Muscle layer of duodenum (tissue), 2 donors: ENCODE results near the gene OSMR.

Experiments
- H3K27ac ChIP-seq: one replicate; pipeline ENCODE4 v1.7.0; 2013; ENCODE audit warnings: mild to moderate bottlenecking, low read length
- H3K27me3 ChIP-seq: one replicate; pipeline ENCODE4 v1.7.0; 2013; ENCODE audit warnings: low read depth, mild to moderate bottlenecking, control low read depth, low read length
- H3K36me3 ChIP-seq, 2 donors: one replicate each; pipeline ENCODE4 v1.7.0; 2013; ENCODE audit warnings: low read length in 2 of 2, control low read depth in 1 of 2, mild to moderate bottlenecking in 1 of 2; ENCODE audit not compliant: insufficient read depth in 2 of 2, control insufficient read depth in 1 of 2
- H3K4me1 ChIP-seq, 2 donors: one replicate each; pipeline ENCODE4 v1.7.0; 2013; ENCODE audit warnings: low read length in 2 of 2, mild to moderate bottlenecking in 2 of 2, control low read depth in 1 of 2, moderate library complexity in 1 of 2; ENCODE audit not compliant: insufficient read depth in 2 of 2, control insufficient read depth in 1 of 2
- H3K4me3 ChIP-seq, 2 donors: one replicate each; pipeline ENCODE4 v1.7.0; 2013; ENCODE audit warnings: low read length in 2 of 2, low read depth in 1 of 2, mild to moderate bottlenecking in 1 of 2
- H3K9me3 ChIP-seq, 2 donors: one replicate each; pipeline ENCODE4 v1.7.0; 2013; ENCODE audit warnings: low read length in 2 of 2, control low read depth in 1 of 2, mild to moderate bottlenecking in 1 of 2; ENCODE audit not compliant: control insufficient read depth in 1 of 2
- donor health status: healthy.

OSMR gene

DNA sequence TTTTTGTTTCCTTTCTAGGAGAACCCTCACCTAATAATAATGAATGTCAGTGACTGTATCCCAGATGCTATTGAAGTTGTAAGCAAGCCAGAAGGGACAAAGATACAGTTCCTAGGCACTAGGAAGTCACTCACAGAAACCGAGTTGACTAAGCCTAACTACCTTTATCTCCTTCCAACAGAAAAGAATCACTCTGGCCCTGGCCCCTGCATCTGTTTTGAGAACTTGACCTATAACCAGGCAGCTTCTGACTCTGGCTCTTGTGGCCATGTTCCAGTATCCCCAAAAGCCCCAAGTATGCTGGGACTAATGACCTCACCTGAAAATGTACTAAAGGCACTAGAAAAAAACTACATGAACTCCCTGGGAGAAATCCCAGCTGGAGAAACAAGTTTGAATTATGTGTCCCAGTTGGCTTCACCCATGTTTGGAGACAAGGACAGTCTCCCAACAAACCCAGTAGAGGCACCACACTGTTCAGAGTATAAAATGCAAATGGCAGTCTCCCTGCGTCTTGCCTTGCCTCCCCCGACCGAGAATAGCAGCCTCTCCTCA is 87.1 kb downstream of the OSMR start:
- H3K27me3 ChIP-seq: no peaks in the 10 kb centered on the region
- H3K9me3 ChIP-seq: no peaks in the 10 kb centered on the region
- peaks cover 10 to 43% of the 10 kb centered on the region in 2 donors for H3K36me3 ChIP-seq
- H3K27ac ChIP-seq: no peak overlapping the region
- no peak overlapping the region for H3K4me3 ChIP-seq
- H3K4me1 ChIP-seq: no peaks in the 10 kb centered on the region

DNA sequence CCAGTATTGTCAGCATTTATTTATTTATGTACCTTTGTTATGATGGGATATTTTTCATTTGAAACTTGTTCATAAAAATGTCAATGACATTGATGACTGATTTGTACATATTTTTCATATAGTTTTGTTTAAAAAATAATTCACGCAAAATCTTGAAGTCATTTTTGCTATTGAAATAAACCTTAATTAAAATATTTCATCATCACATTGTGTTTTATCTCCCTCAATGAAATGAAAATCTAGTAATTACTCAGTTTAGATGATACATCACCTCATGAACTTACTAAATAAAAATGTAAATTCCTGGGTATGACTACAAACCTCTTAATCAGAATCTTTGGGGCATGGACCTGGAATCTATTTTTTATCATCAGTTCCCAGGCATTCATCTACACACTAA is 89.6 kb downstream of the OSMR start:
- no peaks in the 10 kb centered on the region for H3K27me3 ChIP-seq
- no peak overlapping the region for H3K27ac ChIP-seq
- H3K4me3 ChIP-seq: no peak overlapping the region
- H3K36me3 ChIP-seq: peaks cover 11 to 43% of the 10 kb centered on the region in 2 donors
- H3K9me3 ChIP-seq: no peaks in the 10 kb centered on the region
- H3K4me1 ChIP-seq: no peaks in the 10 kb centered on the region

DNA sequence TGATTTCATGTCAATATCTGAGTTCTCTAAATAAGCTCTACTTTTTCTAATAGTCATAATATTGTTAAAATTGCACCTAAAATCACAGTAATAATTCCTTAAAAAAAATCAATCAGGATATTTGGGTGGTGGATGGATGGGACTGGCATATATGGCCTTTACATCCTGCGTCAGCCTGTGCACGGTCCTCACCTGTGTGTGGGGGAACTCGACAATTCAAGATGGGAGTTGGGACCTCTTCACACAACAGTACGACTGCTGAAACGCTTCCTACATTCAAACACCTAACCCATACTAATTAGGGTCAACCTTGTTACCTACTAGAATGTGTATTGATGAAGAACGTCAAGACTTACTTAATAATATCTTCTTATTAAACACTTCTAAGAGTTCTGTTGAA is 90.5 kb downstream of the OSMR start:
- Histone ChIP-seq H3K27ac (no peak overlapping the region), H3K4me1 (no peaks in the 10 kb centered on the region), H3K27me3 (no peaks in the 10 kb centered on the region), H3K9me3 (no peaks in the 10 kb centered on the region), H3K4me3 (no peak overlapping the region), H3K36me3 (peaks cover 20 to 43% of the 10 kb centered on the region in 2 donors)

DNA sequence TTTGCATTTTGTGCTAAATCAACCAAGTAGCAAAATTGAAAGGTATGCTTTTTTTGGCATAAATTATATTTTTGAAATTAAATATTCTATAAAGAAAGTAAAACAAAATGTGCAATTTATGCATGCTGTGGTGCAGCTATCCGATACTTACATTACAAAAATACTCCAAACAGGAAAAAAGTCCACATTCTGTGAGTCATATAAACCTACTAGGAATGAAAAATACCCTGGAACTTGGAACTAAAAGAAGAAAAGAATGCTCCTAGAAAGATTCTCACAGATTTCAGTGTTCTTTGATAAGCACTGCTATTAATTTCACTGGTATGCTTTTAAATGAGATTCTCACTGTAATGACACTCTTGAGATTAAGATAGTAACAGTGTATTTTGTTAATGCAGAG is 92.6 kb downstream of the OSMR start:
- Histone ChIP-seq H3K36me3 (peaks cover 29 to 40% of the 10 kb centered on the region in 2 donors), H3K9me3 (no peaks in the 10 kb centered on the region), H3K27me3 (no peaks in the 10 kb centered on the region), H3K27ac (no peak overlapping the region), H3K4me3 (no peak overlapping the region), H3K4me1 (no peaks in the 10 kb centered on the region)

DNA sequence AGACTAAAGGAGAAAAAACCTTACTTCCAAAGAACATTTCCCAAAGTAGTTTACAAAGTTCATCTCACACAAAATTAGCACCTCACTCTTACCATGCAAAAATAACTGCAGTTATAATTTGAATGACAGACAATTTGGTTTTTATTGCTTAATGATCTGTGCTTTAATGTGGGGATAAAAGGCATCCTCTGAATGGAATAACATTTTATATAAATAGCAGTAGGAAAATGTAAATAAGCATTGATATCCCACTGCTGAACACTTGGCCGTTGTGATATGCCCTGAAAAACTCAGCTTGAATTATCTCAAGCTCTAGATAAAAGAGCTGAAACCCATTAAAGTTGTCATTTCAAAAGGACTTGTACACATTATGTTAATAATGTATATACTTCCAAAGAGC is 93.2 kb downstream of the OSMR start:
- Histone ChIP-seq H3K4me1 (no peaks in the 10 kb centered on the region), H3K4me3 (no peak overlapping the region), H3K27ac (no peak overlapping the region), H3K36me3 (peaks cover 27 to 34% of the 10 kb centered on the region in 2 donors), H3K27me3 (no peaks in the 10 kb centered on the region), H3K9me3 (no peaks in the 10 kb centered on the region)

DNA sequence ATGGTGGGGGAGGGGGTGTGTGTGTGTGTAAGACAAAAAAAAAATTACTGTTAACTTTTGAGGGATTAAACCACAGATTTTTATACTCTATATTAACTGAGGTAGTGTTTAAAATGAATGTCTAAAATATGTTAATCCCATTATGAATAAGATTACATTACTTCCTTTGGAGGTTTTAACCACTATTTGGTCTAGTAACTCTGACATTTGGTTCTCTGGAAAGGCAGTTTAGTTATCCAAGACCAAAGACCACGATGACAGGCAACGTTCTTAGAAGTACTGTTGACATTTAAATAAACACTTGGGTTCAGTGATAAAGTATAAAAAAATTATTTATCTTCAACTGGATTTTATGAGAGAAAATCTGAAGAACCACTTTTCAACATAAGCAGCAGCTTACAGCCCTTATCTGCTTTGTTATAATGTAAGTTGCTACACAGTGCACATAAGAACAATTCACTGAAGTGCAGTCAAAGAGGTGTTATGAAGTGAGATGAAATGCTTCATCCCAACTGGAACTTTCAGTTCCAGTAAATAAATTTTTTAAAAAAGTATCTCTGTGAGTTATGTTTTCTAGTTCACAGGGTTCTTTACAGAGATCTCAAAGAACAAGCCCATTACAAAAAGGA is 94.5 kb downstream of the OSMR start:
- Histone ChIP-seq H3K27ac (no peak overlapping the region), H3K36me3 (peaks cover 41 to 42% of the 10 kb centered on the region in 2 donors), H3K9me3 (no peaks in the 10 kb centered on the region), H3K4me1 (no peaks in the 10 kb centered on the region), H3K27me3 (no peaks in the 10 kb centered on the region), H3K4me3 (no peak overlapping the region)

DNA sequence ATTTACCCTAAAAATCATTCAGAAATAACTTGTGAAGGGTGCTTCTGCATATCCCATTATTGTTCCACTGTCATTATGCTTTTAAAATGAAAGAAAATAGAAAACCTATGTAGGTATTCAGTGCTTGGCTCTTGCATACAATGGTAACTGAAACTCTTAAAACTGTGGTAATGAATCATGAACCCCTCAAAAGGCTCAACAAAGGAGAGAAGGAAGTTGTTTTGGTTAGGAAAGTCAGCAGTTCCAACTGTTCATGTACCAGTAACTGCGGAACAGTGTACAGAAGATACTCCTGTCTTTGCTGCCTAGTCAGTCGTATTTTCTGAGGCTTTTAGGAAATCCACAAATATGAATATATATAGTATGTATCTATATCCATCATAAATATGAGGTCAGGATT is 96.1 kb downstream of the OSMR start:
- Histone ChIP-seq H3K36me3 (peaks cover 44 to 52% of the 10 kb centered on the region in 2 donors), H3K27me3 (no peaks in the 10 kb centered on the region), H3K4me3 (no peak overlapping the region), H3K27ac (no peak overlapping the region), H3K4me1 (no peaks in the 10 kb centered on the region), H3K9me3 (no peaks in the 10 kb centered on the region)

DNA sequence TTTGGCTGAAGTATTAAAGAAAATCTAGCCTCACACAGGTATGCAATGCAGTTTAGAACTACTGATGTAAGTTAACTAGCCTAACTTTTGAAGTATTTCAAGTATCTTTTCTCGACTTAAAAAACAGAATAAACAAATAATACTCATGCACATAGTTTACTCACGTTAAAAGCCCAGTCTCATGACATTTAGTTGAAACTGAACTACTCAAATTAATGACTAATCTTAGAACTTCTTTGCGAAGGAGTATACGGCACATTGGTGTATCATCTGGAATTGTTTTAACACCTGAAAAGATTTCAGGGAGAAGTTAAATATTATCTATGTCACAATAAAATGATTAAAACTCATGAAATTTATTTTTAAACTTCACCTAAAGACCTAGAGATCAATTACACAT is 98.5 kb downstream of the OSMR start:
- no peaks in the 10 kb centered on the region for H3K4me1 ChIP-seq
- peaks cover 50 to 69% of the 10 kb centered on the region in 2 donors for H3K36me3 ChIP-seq
- no peak overlapping the region for H3K27ac ChIP-seq
- no peak overlapping the region for H3K4me3 ChIP-seq
- H3K9me3 ChIP-seq: no peaks in the 10 kb centered on the region
- H3K27me3 ChIP-seq: no peaks in the 10 kb centered on the region

DNA sequence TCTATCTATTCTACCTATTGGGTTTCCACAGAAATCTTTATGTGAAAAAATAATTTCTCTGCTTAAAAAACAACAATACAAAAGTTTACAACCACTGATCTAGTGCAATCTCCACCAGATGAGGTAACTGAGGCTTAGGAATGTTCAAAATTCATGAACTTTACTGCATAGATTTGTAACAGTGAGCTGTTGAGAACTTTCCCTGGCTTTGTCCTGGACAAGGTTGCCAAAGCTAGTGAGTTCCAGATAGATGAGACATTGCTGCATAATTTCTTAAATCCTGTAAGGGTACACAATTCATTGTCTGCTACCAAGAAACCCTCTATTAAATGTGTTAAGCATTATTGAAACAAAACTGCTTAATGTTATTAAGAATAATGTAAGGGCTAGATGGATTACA is 102.7 kb downstream of the OSMR start:
- Histone ChIP-seq H3K4me3 (no peak overlapping the region), H3K36me3 (peaks cover 60 to 75% of the 10 kb centered on the region in 2 donors)

DNA sequence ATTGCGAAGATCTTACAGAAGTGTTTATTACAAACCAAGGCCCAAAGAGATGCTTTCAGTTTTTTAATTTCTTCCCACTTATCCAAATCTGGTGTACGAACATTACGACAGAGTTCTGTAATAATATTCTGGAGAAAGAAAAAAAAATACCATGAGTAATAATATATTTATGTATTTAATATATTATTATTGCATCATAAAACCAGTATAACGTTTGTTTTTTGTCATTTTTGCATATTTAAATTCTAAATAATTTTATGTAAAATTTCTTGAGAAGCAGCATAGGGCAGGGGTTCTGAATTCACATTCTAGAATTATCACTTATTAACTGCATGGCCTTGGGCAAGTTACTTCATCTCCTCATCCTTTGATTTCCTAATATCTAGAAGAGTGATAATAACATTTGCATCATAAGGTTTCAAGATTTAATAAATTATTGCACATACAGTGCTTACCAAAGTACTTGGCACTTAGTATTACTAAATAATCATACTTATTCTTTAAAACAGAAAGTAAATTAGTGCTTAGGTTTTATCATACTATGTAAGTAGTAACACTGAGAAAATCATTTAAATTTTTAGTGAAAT is 107.7 kb downstream of the OSMR start:
- H3K36me3 ChIP-seq: peaks cover 61 to 70% of the 10 kb centered on the region in 2 donors
- no peak overlapping the region for H3K4me3 ChIP-seq
- H3K4me1 ChIP-seq: no peaks in the 10 kb centered on the region
- H3K9me3 ChIP-seq: no peaks in the 10 kb centered on the region
- H3K27me3 ChIP-seq: no peaks in the 10 kb centered on the region
- H3K27ac ChIP-seq: no peak overlapping the region

More for the DNA sequence above, 102.7 kb downstream of the OSMR start:
- no peaks in the 10 kb centered on the region for H3K9me3 ChIP-seq
- H3K27ac ChIP-seq: no peak overlapping the region
- no peaks in the 10 kb centered on the region for H3K27me3 ChIP-seq
- no peaks in the 10 kb centered on the region for H3K4me1 ChIP-seq

DNA sequence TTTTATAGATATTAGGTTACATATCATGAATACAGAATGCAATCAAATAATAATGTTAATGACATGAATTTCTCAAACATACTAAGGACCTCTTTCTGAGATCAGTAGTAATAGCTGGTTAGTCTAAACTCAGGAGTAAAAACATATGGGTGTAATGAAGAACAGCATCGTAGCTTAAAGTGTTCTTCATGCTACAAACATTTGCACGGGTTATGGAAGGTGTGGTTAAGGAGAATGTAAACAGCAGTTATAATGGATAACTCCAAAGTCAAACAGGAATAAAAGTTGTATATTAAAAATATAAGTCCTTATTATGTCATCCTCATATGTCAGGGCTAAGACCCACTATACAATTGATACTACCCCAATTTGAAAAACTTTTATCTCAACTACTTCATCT is 115.9 kb downstream of the OSMR start:
- H3K27ac ChIP-seq: no peak overlapping the region
- peaks cover 41 to 59% of the 10 kb centered on the region in 2 donors for H3K36me3 ChIP-seq
- H3K27me3 ChIP-seq: no peaks in the 10 kb centered on the region
- no peaks in the 10 kb centered on the region for H3K9me3 ChIP-seq
- H3K4me3 ChIP-seq: no peak overlapping the region
- no peaks in the 10 kb centered on the region for H3K4me1 ChIP-seq

DNA sequence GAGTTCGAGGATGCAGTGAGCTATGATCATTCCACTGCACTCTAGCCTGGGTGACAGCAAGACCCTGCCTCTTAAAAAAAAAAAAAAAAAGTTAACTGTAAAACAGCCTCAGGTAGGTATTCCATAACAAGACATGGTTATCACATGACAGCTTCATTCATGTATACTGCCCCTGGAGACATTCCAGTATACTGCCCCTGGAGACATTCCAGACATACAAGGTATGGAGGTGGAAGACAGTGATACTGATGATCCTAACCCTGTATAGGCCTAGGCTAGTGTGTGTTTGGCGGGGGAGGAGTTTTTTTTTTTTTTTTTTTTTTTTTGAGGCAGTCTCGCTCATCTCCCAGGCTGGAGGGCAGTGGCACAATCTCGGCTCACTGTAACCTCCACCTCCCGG is 122.9 kb downstream of the OSMR start:
- no peak overlapping the region for H3K27ac ChIP-seq
- H3K4me1 ChIP-seq: no peaks in the 10 kb centered on the region
- H3K9me3 ChIP-seq: no peaks in the 10 kb centered on the region
- H3K36me3 ChIP-seq: peaks cover 20 to 34% of the 10 kb centered on the region in 2 donors
- H3K27me3 ChIP-seq: no peaks in the 10 kb centered on the region
- H3K4me3 ChIP-seq: no peak overlapping the region
